Activated CD8-positive, alpha-beta memory T cell treated with anti-CD3 and anti-CD28 coated beads, Interleukin-2, amount 50 U/mL, for 1 hour (primary cell): ENCODE measurements around the gene RNF223.
"Not testable (repeated sequence)": the region's sequence is repeated elsewhere in the genome, so short reads cannot be mapped to it uniquely, and the experiment has no call there.

Experiments used
- DNase-seq: peaks from one replicate; pipeline ENCODE4 v3.0.0-alpha.2; 2020; ENCODE audit errors: extremely low read depth

Gene RNF223

GRCh38 chr1:1072849-1073742, 1.0 kb downstream of the RNF223 start:
- DNase-seq: no peak

- DNase-seq: no peak
Observed at GRCh38 chr1:1072299-1072848, 1.7 kb downstream of the RNF223 start.

- no peak for DNase-seq
Observed at GRCh38 chr1:1071486-1072298, 2.4 kb downstream of the RNF223 start.

GRCh38 chr1:1069711-1070676, 4.1 kb downstream of the RNF223 start:
- no peak for DNase-seq

- DNase-seq: peak; percentile 66
Observed at GRCh38 chr1:1069056-1069710, 4.9 kb downstream of the RNF223 start.

GRCh38 chr1:1068517-1069055, 5.5 kb downstream of the RNF223 start:
- peak; percentile 25 for DNase-seq

GRCh38 chr1:1067860-1068516, 6.1 kb downstream of the RNF223 start:
- no peak for DNase-seq

- no peak for DNase-seq
Observed at GRCh38 chr1:1067284-1067859, 6.7 kb downstream of the RNF223 start.

GRCh38 chr1:1066403-1067283, 7.5 kb downstream of the RNF223 start:
- DNase-seq: no peak

- DNase-seq: not testable (repeated sequence)
Observed at GRCh38 chr1:1065940-1066304, 8.2 kb downstream of the RNF223 start.

- no peak for DNase-seq
Observed at GRCh38 chr1:1065265-1065939, 8.7 kb downstream of the RNF223 start.

- DNase-seq: peak; percentile 88
Observed at GRCh38 chr1:1063945-1064831, 9.9 kb downstream of the RNF223 start.

- no peak for DNase-seq
Observed at GRCh38 chr1:1063261-1063944, 10.7 kb downstream of the RNF223 start.

GRCh38 chr1:1062348-1063163, 11.6 kb downstream of the RNF223 start:
- DNase-seq: no peak

GRCh38 chr1:1061682-1062345, 12.3 kb downstream of the RNF223 start:
- no peak for DNase-seq
